ENCODE measurements around the gene S100Z.
"Not testable (repeated sequence)": the region's sequence is repeated elsewhere in the genome, so short reads cannot be mapped to it uniquely, and the experiment has no call there.

The S100Z gene

GRCh38 chr5:76893294-76893693, 43.5 kb downstream of the S100Z start:
- no peaks in the 10 kb centered on the region for H3K4me1 ChIP-seq (ENCODE audit: control insufficient read depth, insufficient read depth, low read length)
- no peak overlapping the region for H3K9ac ChIP-seq (ENCODE audit: low read length)
- no peak overlapping the region for H3K4me3 ChIP-seq (ENCODE audit: low read length)
- peaks cover 12% of the 10 kb centered on the region for H3K9me3 ChIP-seq (ENCODE audit: control insufficient read depth, low read length)
- H3K27me3 ChIP-seq (replicated peaks; ENCODE audit: control insufficient read depth, insufficient read depth, low read length), result peaks cover 20% of the 10 kb centered on the region
- H3K36me3 ChIP-seq (ENCODE audit: control insufficient read depth, insufficient read depth, low read length, severe bottlenecking), result no peaks in the 10 kb centered on the region
- DNase-seq (ENCODE audit: low read depth), result no peak

GRCh38 chr5:76896196-76896595, 46.4 kb downstream of the S100Z start:
- Histone ChIP-seq H3K9ac (ENCODE audit: low read length) (no peak overlapping the region), H3K4me1 (ENCODE audit: control insufficient read depth, insufficient read depth, low read length) (no peaks in the 10 kb centered on the region), H3K27me3 (replicated peaks; ENCODE audit: control insufficient read depth, insufficient read depth, low read length) (peaks cover 16% of the 10 kb centered on the region), H3K4me3 (ENCODE audit: low read length) (no peak overlapping the region), H3K36me3 (ENCODE audit: control insufficient read depth, insufficient read depth, low read length, severe bottlenecking) (no peaks in the 10 kb centered on the region), H3K9me3 (ENCODE audit: control insufficient read depth, low read length) (peaks cover 31% of the 10 kb centered on the region)
- no peak for DNase-seq (ENCODE audit: low read depth)

GRCh38 chr5:76901522-76901921, 51.7 kb downstream of the S100Z start:
- Histone ChIP-seq H3K9ac (ENCODE audit: low read length) (no peak overlapping the region), H3K27me3 (replicated peaks; ENCODE audit: control insufficient read depth, insufficient read depth, low read length) (no peaks in the 10 kb centered on the region), H3K4me3 (ENCODE audit: low read length) (no peak overlapping the region), H3K36me3 (ENCODE audit: control insufficient read depth, insufficient read depth, low read length, severe bottlenecking) (no peaks in the 10 kb centered on the region), H3K9me3 (ENCODE audit: control insufficient read depth, low read length) (peaks cover 34% of the 10 kb centered on the region), H3K4me1 (ENCODE audit: control insufficient read depth, insufficient read depth, low read length) (no peaks in the 10 kb centered on the region)
- DNase-seq (ENCODE audit: low read depth), result no peak

GRCh38 chr5:76908166-76908565, 58.4 kb downstream of the S100Z start:
- Histone ChIP-seq H3K9me3 (ENCODE audit: control insufficient read depth, low read length) (no peaks in the 10 kb centered on the region), H3K4me3 (ENCODE audit: low read length) (no peak overlapping the region), H3K4me1 (ENCODE audit: control insufficient read depth, insufficient read depth, low read length) (no peaks in the 10 kb centered on the region), H3K36me3 (ENCODE audit: control insufficient read depth, insufficient read depth, low read length, severe bottlenecking) (no peaks in the 10 kb centered on the region), H3K27me3 (replicated peaks; ENCODE audit: control insufficient read depth, insufficient read depth, low read length) (no peaks in the 10 kb centered on the region), H3K9ac (ENCODE audit: low read length) (no peak overlapping the region)
- no peak for DNase-seq (ENCODE audit: low read depth)

GRCh38 chr5:76910344-76910933, 60.6 kb downstream of the S100Z start:
- not testable (repeated sequence) for H3K9me3 ChIP-seq (ENCODE audit: control insufficient read depth, low read length); H3K27me3 ChIP-seq (replicated peaks; ENCODE audit: control insufficient read depth, insufficient read depth, low read length); DNase-seq (ENCODE audit: low read depth); H3K36me3 ChIP-seq (ENCODE audit: control insufficient read depth, insufficient read depth, low read length, severe bottlenecking); H3K9ac ChIP-seq (ENCODE audit: low read length); H3K4me1 ChIP-seq (ENCODE audit: control insufficient read depth, insufficient read depth, low read length); H3K4me3 ChIP-seq (ENCODE audit: low read length)

- H3K27me3 ChIP-seq (replicated peaks; ENCODE audit: control insufficient read depth, insufficient read depth, low read length); H3K36me3 ChIP-seq (ENCODE audit: control insufficient read depth, insufficient read depth, low read length, severe bottlenecking); H3K9ac ChIP-seq (ENCODE audit: low read length); DNase-seq (ENCODE audit: low read depth); H3K9me3 ChIP-seq (ENCODE audit: control insufficient read depth, low read length); H3K4me3 ChIP-seq (ENCODE audit: low read length); H3K4me1 ChIP-seq (ENCODE audit: control insufficient read depth, insufficient read depth, low read length): not testable (repeated sequence)
These were observed 64.9 kb downstream of the S100Z start for GRCh38 chr5:76914671-76915070.

GRCh38 chr5:76918539-76918938, 68.7 kb downstream of the S100Z start:
- Histone ChIP-seq H3K36me3 (ENCODE audit: control insufficient read depth, insufficient read depth, low read length, severe bottlenecking) (no peaks in the 10 kb centered on the region), H3K4me1 (ENCODE audit: control insufficient read depth, insufficient read depth, low read length) (no peaks in the 10 kb centered on the region)

GRCh38 chr5:76920491-76920890, 70.7 kb downstream of the S100Z start:
- DNase-seq (ENCODE audit: low read depth), result no peak
- H3K9me3 ChIP-seq (ENCODE audit: control insufficient read depth, low read length), result no peaks in the 10 kb centered on the region
- no peaks in the 10 kb centered on the region for H3K4me1 ChIP-seq (ENCODE audit: control insufficient read depth, insufficient read depth, low read length)
- H3K36me3 ChIP-seq (ENCODE audit: control insufficient read depth, insufficient read depth, low read length, severe bottlenecking), result no peaks in the 10 kb centered on the region
- H3K4me3 ChIP-seq (ENCODE audit: low read length), result no peak overlapping the region
- H3K9ac ChIP-seq (ENCODE audit: low read length), result no peak overlapping the region
- H3K27me3 ChIP-seq (replicated peaks; ENCODE audit: control insufficient read depth, insufficient read depth, low read length), result peaks cover 17% of the 10 kb centered on the region

More at GRCh38 chr5:76918539-76918938, 68.7 kb downstream of the S100Z start:
- no peak overlapping the region for H3K4me3 ChIP-seq (ENCODE audit: low read length)
- H3K27me3 ChIP-seq (replicated peaks; ENCODE audit: control insufficient read depth, insufficient read depth, low read length), result peaks cover 12% of the 10 kb centered on the region
- no peak for DNase-seq (ENCODE audit: low read depth)
- H3K9me3 ChIP-seq (ENCODE audit: control insufficient read depth, low read length), result no peaks in the 10 kb centered on the region
- H3K9ac ChIP-seq (ENCODE audit: low read length), result no peak overlapping the region

GRCh38 chr5:76926329-76927105, 76.7 kb downstream of the S100Z start:
- no peak overlapping the region for H3K4me3 ChIP-seq (ENCODE audit: low read length)
- H3K36me3 ChIP-seq (ENCODE audit: control insufficient read depth, insufficient read depth, low read length, severe bottlenecking), result no peaks in the 10 kb centered on the region
- DNase-seq (ENCODE audit: low read depth), result no peak
- peaks cover 35% of the 10 kb centered on the region for H3K27me3 ChIP-seq (replicated peaks; ENCODE audit: control insufficient read depth, insufficient read depth, low read length)
- no peak overlapping the region for H3K9ac ChIP-seq (ENCODE audit: low read length)
- no peaks in the 10 kb centered on the region for H3K9me3 ChIP-seq (ENCODE audit: control insufficient read depth, low read length)
- H3K4me1 ChIP-seq (ENCODE audit: control insufficient read depth, insufficient read depth, low read length), result no peaks in the 10 kb centered on the region

- H3K4me1 ChIP-seq (ENCODE audit: control insufficient read depth, insufficient read depth, low read length), result no peaks in the 10 kb centered on the region
- H3K9me3 ChIP-seq (ENCODE audit: control insufficient read depth, low read length), result no peaks in the 10 kb centered on the region
- peaks cover 32% of the 10 kb centered on the region for H3K27me3 ChIP-seq (replicated peaks; ENCODE audit: control insufficient read depth, insufficient read depth, low read length)
- no peak overlapping the region for H3K9ac ChIP-seq (ENCODE audit: low read length)
- H3K36me3 ChIP-seq (ENCODE audit: control insufficient read depth, insufficient read depth, low read length, severe bottlenecking), result no peaks in the 10 kb centered on the region
- H3K4me3 ChIP-seq (ENCODE audit: low read length), result no peak overlapping the region
- no peak for DNase-seq (ENCODE audit: low read depth)
These were observed 78.1 kb downstream of the S100Z start for GRCh38 chr5:76927961-76928360.

GRCh38 chr5:76930083-76930482, 80.3 kb downstream of the S100Z start:
- no peaks in the 10 kb centered on the region for H3K36me3 ChIP-seq (ENCODE audit: control insufficient read depth, insufficient read depth, low read length, severe bottlenecking)
- H3K27me3 ChIP-seq (replicated peaks; ENCODE audit: control insufficient read depth, insufficient read depth, low read length), result peaks cover 30% of the 10 kb centered on the region
- DNase-seq (ENCODE audit: low read depth), result no peak
- no peak overlapping the region for H3K9ac ChIP-seq (ENCODE audit: low read length)
- no peaks in the 10 kb centered on the region for H3K9me3 ChIP-seq (ENCODE audit: control insufficient read depth, low read length)
- no peaks in the 10 kb centered on the region for H3K4me1 ChIP-seq (ENCODE audit: control insufficient read depth, insufficient read depth, low read length)
- H3K4me3 ChIP-seq (ENCODE audit: low read length), result no peak overlapping the region
